ENCODE data around the gene PUS1. TPM values are rescaled to one million over a fixed set of nuclear protein-coding genes. Genes with fewer than 3 reads are reported as not detected.

Gene PUS1
- total and polyA plus RNA-seq, 2 experiments from 2014 or later: 10.2 to 10.7 TPM

DNA sequence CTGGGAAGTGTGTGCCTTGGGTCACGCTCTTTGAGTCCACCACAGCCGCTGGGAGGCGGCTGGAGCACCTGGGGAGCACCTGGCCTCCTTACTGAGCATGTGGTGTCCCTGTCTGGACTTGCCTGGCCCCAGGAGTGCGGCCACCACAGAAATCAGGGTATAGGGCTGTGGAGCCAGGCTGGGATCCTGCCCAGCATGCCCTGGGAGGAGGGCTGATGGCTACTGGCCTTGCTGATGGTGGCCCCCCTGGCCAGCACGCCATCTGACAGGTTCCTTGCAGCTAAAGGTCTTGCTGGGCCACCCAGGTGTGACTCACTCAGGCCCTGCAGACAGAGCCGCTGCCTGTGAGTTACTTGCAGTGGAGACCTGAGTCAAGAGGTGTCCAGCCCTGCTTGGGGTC, 28.7 kb upstream of the PUS1 start:
- no peaks in the 10 kb centered on the region for H3K9me2 ChIP-seq (replicated peaks; ENCODE audit: insufficient read depth)

DNA sequence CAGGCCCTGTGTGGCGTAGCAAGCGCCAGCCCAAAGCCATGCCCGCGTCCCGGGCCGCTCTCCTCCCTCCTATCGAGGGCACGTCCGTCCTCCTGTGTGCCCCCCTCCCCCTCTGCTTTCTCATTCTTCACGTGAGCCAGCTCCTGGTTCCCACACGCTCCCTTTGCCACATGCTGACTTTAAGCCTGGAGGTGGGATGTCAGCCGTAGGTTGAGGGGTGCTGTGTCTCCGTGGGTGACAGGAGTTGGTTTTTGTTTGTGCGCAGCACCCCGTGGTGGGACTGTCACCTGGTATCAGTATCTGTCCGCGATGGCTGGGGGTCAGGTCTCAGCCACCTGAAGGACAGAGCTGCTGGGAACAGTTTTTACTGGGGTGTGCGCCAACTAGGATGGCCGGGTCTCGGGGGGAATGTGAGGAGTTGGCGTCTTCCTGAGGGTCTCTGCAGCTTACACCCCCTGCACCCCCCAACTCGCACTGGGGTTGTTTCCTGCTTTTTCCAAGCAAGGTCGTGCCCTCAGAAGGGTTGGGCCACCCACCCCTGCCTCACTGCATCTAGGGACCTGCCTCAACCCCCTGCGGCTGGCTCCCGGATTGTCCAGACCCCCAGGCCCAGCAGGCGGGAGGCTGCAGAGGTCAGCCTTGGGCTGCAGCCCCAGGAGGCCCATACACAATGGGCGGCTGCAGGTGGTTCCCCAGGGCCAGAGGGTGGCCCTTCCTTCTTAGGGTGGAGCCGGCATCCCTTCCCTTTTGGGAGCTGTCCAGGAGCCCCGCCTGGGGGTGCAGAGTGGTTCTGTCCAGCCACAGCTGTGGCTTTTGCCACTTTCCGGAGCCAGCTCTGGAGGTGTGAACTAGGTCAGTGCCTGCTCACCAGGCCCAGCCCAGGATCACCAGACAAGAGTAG, 27.4 kb upstream of the PUS1 start:
- TF ChIP-seq EZH2phosphoT487 (IDR thresholded peaks at IDR 0.05; ENCODE audit: low read depth, severe bottlenecking, unreplicated experiment): no peak
- TF ChIP-seq EZH2 (IDR thresholded peaks at IDR 0.05; ENCODE audit: borderline replicate concordance): no peak
- WGBS (ENCODE audit: low lambda C conversion rate, missing lambda C conversion rate): 95% methylated on average over 27 of the region's 30 CpGs
- Histone ChIP-seq H3K4me2 (no peak overlapping the region), H3K27me3 (no peaks in the 10 kb centered on the region), H3K36me3 (replicated peaks; ENCODE audit: insufficient read depth, low read depth) (no peaks in the 10 kb centered on the region), H4K20me1 (ENCODE audit: insufficient read depth, poor library complexity, severe bottlenecking) (peaks cover 70% of the 10 kb centered on the region), H3K4me1 (ENCODE audit: insufficient read depth) (peaks cover 4% of the 10 kb centered on the region), H2AFZ (no peak overlapping the region), H3K79me2 (peaks cover 83% of the 10 kb centered on the region), H3K27ac (no peak overlapping the region), H3K9me2 (replicated peaks; ENCODE audit: insufficient read depth) (no peaks in the 10 kb centered on the region), H3K9me3 (ENCODE audit: low read depth) (no peaks in the 10 kb centered on the region), H3K4me3 (no peak overlapping the region)
- DNase-seq (ENCODE audit: low spot score): no peak

More for the DNA sequence above, 28.7 kb upstream of the PUS1 start:
- Histone ChIP-seq H3K36me3 (replicated peaks; ENCODE audit: insufficient read depth, low read depth) (no peaks in the 10 kb centered on the region), H3K4me3 (no peak overlapping the region), H3K4me2 (no peak overlapping the region), H3K27me3 (no peaks in the 10 kb centered on the region), H3K79me2 (peaks cover 88% of the 10 kb centered on the region), H3K27ac (no peak overlapping the region), H4K20me1 (ENCODE audit: insufficient read depth, poor library complexity, severe bottlenecking) (peaks cover 73% of the 10 kb centered on the region), H3K4me1 (ENCODE audit: insufficient read depth) (peaks cover 8% of the 10 kb centered on the region), H2AFZ (no peak overlapping the region), H3K9me3 (ENCODE audit: low read depth) (no peaks in the 10 kb centered on the region)
- no peak for DNase-seq (ENCODE audit: low spot score)
- 92% methylated on average over 6 of the region's 6 CpGs for WGBS (ENCODE audit: low lambda C conversion rate, missing lambda C conversion rate)
- TF ChIP-seq EZH2 (IDR thresholded peaks at IDR 0.05; ENCODE audit: borderline replicate concordance) (no peak), EZH2phosphoT487 (IDR thresholded peaks at IDR 0.05; ENCODE audit: low read depth, severe bottlenecking, unreplicated experiment) (no peak)
- TF ChIP-seq, protein P1, sequence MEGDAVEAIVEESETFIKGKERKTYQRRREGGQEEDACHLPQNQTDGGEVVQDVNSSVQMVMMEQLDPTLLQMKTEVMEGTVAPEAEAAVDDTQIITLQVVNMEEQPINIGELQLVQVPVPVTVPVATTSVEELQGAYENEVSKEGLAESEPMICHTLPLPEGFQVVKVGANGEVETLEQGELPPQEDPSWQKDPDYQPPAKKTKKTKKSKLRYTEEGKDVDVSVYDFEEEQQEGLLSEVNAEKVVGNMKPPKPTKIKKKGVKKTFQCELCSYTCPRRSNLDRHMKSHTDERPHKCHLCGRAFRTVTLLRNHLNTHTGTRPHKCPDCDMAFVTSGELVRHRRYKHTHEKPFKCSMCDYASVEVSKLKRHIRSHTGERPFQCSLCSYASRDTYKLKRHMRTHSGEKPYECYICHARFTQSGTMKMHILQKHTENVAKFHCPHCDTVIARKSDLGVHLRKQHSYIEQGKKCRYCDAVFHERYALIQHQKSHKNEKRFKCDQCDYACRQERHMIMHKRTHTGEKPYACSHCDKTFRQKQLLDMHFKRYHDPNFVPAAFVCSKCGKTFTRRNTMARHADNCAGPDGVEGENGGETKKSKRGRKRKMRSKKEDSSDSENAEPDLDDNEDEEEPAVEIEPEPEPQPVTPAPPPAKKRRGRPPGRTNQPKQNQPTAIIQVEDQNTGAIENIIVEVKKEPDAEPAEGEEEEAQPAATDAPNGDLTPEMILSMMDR (IDR thresholded peaks at IDR 0.05; ENCODE audit: poor library complexity): no peak

DNA sequence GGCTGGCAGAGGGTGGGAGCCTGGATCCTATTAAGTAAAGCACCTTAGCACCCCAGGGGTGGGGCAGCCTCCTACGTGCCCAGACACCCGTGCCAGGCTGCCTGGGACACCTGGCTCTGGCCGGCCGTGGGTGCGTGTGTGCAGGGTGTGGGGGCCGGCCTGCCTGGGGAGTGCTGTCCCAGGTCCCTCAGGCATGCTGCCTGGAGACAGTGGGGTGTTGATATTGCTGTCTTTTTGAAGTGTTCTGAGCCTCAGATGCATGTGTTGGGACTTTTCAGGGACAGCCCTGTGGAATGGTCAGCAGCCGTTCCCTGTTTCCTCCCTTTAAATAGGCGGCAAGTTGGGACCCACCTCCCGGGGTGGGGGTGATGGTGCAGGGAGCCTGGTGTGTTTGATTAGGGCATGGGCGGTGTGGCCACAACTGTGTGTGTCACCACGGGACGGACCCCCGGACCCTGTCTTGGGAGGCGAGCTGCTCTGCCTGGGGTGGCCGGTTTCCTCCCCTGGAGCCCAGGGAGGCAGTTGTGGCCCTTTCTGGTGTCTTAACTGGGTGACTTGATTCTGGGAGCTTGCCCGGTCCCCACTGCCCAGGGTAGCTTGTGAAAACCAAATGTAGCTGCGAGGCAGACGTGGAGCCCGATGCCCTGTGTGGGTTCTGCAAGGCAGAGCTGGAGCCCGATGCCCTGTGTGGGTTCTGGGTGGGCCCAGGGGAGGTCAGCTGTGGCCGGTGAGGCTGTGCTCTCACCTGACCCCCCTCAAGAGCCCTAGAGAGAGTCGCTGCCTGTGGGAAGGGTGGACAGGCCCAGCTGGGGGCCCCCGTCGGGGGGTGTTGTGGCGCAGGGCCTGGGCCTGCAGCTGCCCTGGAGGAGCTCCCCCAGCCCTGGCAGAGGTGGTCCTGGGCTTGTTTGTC, 26.5 kb upstream of the PUS1 start:
- Histone ChIP-seq H2AFZ (no peak overlapping the region), H3K4me3 (no peak overlapping the region), H3K4me1 (ENCODE audit: insufficient read depth) (no peaks in the 10 kb centered on the region), H4K20me1 (ENCODE audit: insufficient read depth, poor library complexity, severe bottlenecking) (peaks cover 68% of the 10 kb centered on the region), H3K79me2 (peaks cover 74% of the 10 kb centered on the region), H3K27ac (no peak overlapping the region), H3K9me3 (ENCODE audit: low read depth) (no peaks in the 10 kb centered on the region), H3K4me2 (no peak overlapping the region), H3K27me3 (no peaks in the 10 kb centered on the region), H3K9me2 (replicated peaks; ENCODE audit: insufficient read depth) (no peaks in the 10 kb centered on the region), H3K36me3 (replicated peaks; ENCODE audit: insufficient read depth, low read depth) (no peaks in the 10 kb centered on the region)
- no peak for DNase-seq (ENCODE audit: low spot score)
- TF ChIP-seq EZH2phosphoT487 (IDR thresholded peaks at IDR 0.05; ENCODE audit: low read depth, severe bottlenecking, unreplicated experiment): no peak
- no peak for TF ChIP-seq EZH2 (IDR thresholded peaks at IDR 0.05; ENCODE audit: borderline replicate concordance)
- TF ChIP-seq, protein P1 (IDR thresholded peaks at IDR 0.05; ENCODE audit: poor library complexity): no peak
- 95% methylated on average over 23 of the region's 25 CpGs for WGBS (ENCODE audit: low lambda C conversion rate, missing lambda C conversion rate)

Data from hepatocyte (in vitro differentiated cells).